GM12892 (cell line): ENCODE results near the gene SPAG17.

Experiments used
- POLR2AphosphoS5 ChIP-seq: IDR thresholded peaks from 2 replicates; pipeline ENCODE4 v1.6.1; 2011; ENCODE audit warnings: low read depth, low read length, control low read depth
- TAF1 ChIP-seq: IDR thresholded peaks from 2 replicates; pipeline ENCODE4 v1.6.1; 2011; ENCODE audit warnings: low read depth, mild to moderate bottlenecking, control low read depth, low read length, borderline replicate concordance

DNA sequence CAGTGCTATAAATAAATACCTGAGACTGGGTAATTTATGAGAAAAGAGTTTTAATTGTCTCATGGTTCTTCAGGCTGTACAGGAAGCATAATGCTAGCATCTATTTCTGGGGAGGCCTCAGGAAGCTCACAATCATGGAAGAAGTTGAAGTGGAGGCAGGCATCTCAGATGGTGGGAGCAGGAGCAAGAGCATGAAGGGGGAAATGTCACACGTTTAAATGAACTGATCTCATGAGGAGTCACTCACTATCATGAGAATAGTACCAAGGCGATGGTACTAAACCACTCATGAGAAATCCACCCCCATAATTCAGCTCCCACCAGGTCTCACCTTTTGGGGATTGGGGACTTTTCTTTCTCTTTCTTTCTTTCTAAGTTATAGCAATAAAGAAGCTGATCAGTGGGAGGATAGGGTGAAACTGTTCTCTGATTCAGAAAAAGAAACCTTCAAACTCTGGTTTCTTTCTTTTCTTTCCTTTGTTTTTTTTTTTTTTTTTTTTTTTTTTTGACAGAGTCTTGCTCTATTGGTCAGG, 17.1 kb upstream of the SPAG17 start:
- TF ChIP-seq POLR2AphosphoS5 = no peak
- no peak for TF ChIP-seq TAF1
